ENCODE data around the gene ROCK2.
"Not testable (repeated sequence)": the region's sequence is repeated elsewhere in the genome, so short reads cannot be mapped to it uniquely, and the experiment has no call there.

The ROCK2 gene

GRCh38 chr2:11166476-11166875 lies 178.0 kb downstream of the ROCK2 start:
- DNase-seq: no peak

- DNase-seq: not testable (repeated sequence)
Observed at GRCh38 chr2:11165046-11165445, 179.4 kb downstream of the ROCK2 start.

- no peak for DNase-seq
Observed at GRCh38 chr2:11163439-11164317, 180.8 kb downstream of the ROCK2 start.

GRCh38 chr2:11161747-11162146 lies 182.7 kb downstream of the ROCK2 start:
- no peak for DNase-seq

- DNase-seq: no peak
Observed at GRCh38 chr2:11160731-11161455, 183.5 kb downstream of the ROCK2 start.

GRCh38 chr2:11160256-11160655 lies 184.2 kb downstream of the ROCK2 start:
- no peak for DNase-seq

GRCh38 chr2:11159574-11160170 lies 184.8 kb downstream of the ROCK2 start:
- no peak for DNase-seq

- DNase-seq: no peak
Observed at GRCh38 chr2:11158916-11159573, 185.4 kb downstream of the ROCK2 start.

- DNase-seq: no peak
Observed at GRCh38 chr2:11157731-11158130, 186.7 kb downstream of the ROCK2 start.

- DNase-seq: no peak
Observed at GRCh38 chr2:11157296-11157695, 187.1 kb downstream of the ROCK2 start.

- no peak for DNase-seq
Observed at GRCh38 chr2:11156396-11157075, 187.9 kb downstream of the ROCK2 start.

GRCh38 chr2:11155381-11156035 lies 188.9 kb downstream of the ROCK2 start, which contains the start of gene SLC66A3:
Gene SLC66A3, plus strand, starts transcription at chr2:11155467. Its CDS starts 80 bp downstream, at chr2:11155547.
- no peak for DNase-seq

GRCh38 chr2:11154923-11155380 lies 189.5 kb downstream of the ROCK2 start:
- peak; percentile 99 for DNase-seq

- no peak for DNase-seq
Observed at GRCh38 chr2:11154016-11154922, 190.2 kb downstream of the ROCK2 start.

GRCh38 chr2:11152591-11152990 lies 191.8 kb downstream of the ROCK2 start:
- DNase-seq: no peak

- DNase-seq: no peak
Observed at GRCh38 chr2:11147263-11147662, 197.2 kb downstream of the ROCK2 start.

GRCh38 chr2:11146076-11146475 lies 198.4 kb downstream of the ROCK2 start:
- no peak for DNase-seq

GRCh38 chr2:11145350-11145749 lies 199.1 kb downstream of the ROCK2 start:
- no peak for DNase-seq

- DNase-seq: no peak
Observed at GRCh38 chr2:11144738-11145079, 199.7 kb downstream of the ROCK2 start.

GRCh38 chr2:11144077-11144737 lies 200.2 kb downstream of the ROCK2 start:
- no peak for DNase-seq

Data from activated CD4-positive, alpha-beta T cell treated with anti-CD3 and anti-CD28 coated beads, Interleukin-2, amount 50 U/mL, for 1 hour (primary cell).